ENCODE data around the gene HSD3B2. TPM values are rescaled to one million over a fixed set of nuclear protein-coding genes. Genes with fewer than 3 reads are reported as not detected.

The HSD3B2 gene
- polyA plus RNA-seq, 1 donor from 2014 or later: not detected

GRCh38 chr1:119452091-119452490, 37.1 kb downstream of the HSD3B2 start:
- H3K9ac ChIP-seq (ENCODE audit: low read length): no peak overlapping the region
- no peak overlapping the region for H3K27ac ChIP-seq (ENCODE audit: low read length)
- no peaks in the 10 kb centered on the region for H3K9me3 ChIP-seq (ENCODE audit: low read length)
- no peaks in the 10 kb centered on the region for H4K20me1 ChIP-seq (ENCODE audit: insufficient read depth)
- TF ChIP-seq SMC3 (conservative IDR thresholded peaks at IDR 0.05; ENCODE audit: poor library complexity): no peak
- TF ChIP-seq REST (IDR thresholded peaks at IDR 0.05; ENCODE audit: borderline replicate concordance): no peak
- no peak for TF ChIP-seq CTCF (IDR thresholded peaks at IDR 0.05; ENCODE audit: poor library complexity, severe bottlenecking)
- TF ChIP-seq EP300 (conservative IDR thresholded peaks at IDR 0.05; ENCODE audit: poor library complexity, severe bottlenecking): no peak
- no peak for TF ChIP-seq POLR2AphosphoS5 (IDR thresholded peaks at IDR 0.05)
- TF ChIP-seq EZH2 (IDR thresholded peaks at IDR 0.05; ENCODE audit: borderline replicate concordance, insufficient read depth, low read length, poor library complexity, severe bottlenecking): no peak
- TF ChIP-seq RAD21 (conservative IDR thresholded peaks at IDR 0.05): no peak
- no peak for TF ChIP-seq MXI1 (conservative IDR thresholded peaks at IDR 0.05; ENCODE audit: poor library complexity, severe bottlenecking)
- TF ChIP-seq TAF1 (IDR thresholded peaks at IDR 0.05; ENCODE audit: low read depth): no peak
- no peaks in the 10 kb centered on the region for H3K9me2 ChIP-seq (ENCODE audit: insufficient read depth, low read length)
- H3F3A ChIP-seq (ENCODE audit: insufficient read depth, low read length, poor library complexity, severe bottlenecking): no peaks in the 10 kb centered on the region
- no peak overlapping the region for H3K4me2 ChIP-seq (ENCODE audit: low read length)
- H3K4me3 ChIP-seq (ENCODE audit: low read length): no peak overlapping the region
- H2AFZ ChIP-seq (ENCODE audit: low read depth, low read length): no peak overlapping the region
- H3K27me3 ChIP-seq (ENCODE audit: insufficient read depth, low read depth, low read length): no peaks in the 10 kb centered on the region
- no peaks in the 10 kb centered on the region for H3K36me3 ChIP-seq (ENCODE audit: insufficient read depth, low read length)
- H3K79me2 ChIP-seq (replicated peaks; ENCODE audit: insufficient read depth, low read length): no peaks in the 10 kb centered on the region

- no peaks in the 10 kb centered on the region for H3F3A ChIP-seq (ENCODE audit: insufficient read depth, low read length, poor library complexity, severe bottlenecking)
- no peak overlapping the region for H3K4me2 ChIP-seq (ENCODE audit: low read length)
- H4K20me1 ChIP-seq (ENCODE audit: insufficient read depth): no peaks in the 10 kb centered on the region
- no peaks in the 10 kb centered on the region for H3K79me2 ChIP-seq (replicated peaks; ENCODE audit: insufficient read depth, low read length)
- TF ChIP-seq TAF1 (IDR thresholded peaks at IDR 0.05; ENCODE audit: low read depth) (no peak), POLR2AphosphoS5 (IDR thresholded peaks at IDR 0.05) (no peak), EZH2 (IDR thresholded peaks at IDR 0.05; ENCODE audit: borderline replicate concordance, insufficient read depth, low read length, poor library complexity, severe bottlenecking) (no peak), RAD21 (conservative IDR thresholded peaks at IDR 0.05) (no peak), CTCF (IDR thresholded peaks at IDR 0.05; ENCODE audit: poor library complexity, severe bottlenecking) (no peak), SMC3 (conservative IDR thresholded peaks at IDR 0.05; ENCODE audit: poor library complexity) (no peak), MXI1 (conservative IDR thresholded peaks at IDR 0.05; ENCODE audit: poor library complexity, severe bottlenecking) (no peak), REST (IDR thresholded peaks at IDR 0.05; ENCODE audit: borderline replicate concordance) (no peak), EP300 (conservative IDR thresholded peaks at IDR 0.05; ENCODE audit: poor library complexity, severe bottlenecking) (no peak)
- H3K36me3 ChIP-seq (ENCODE audit: insufficient read depth, low read length): no peaks in the 10 kb centered on the region
- no peaks in the 10 kb centered on the region for H3K27me3 ChIP-seq (ENCODE audit: insufficient read depth, low read depth, low read length)
- no peak overlapping the region for H3K9ac ChIP-seq (ENCODE audit: low read length)
- no peak overlapping the region for H3K27ac ChIP-seq (ENCODE audit: low read length)
- H3K4me3 ChIP-seq (ENCODE audit: low read length): no peak overlapping the region
- H2AFZ ChIP-seq (ENCODE audit: low read depth, low read length): no peak overlapping the region
- no peaks in the 10 kb centered on the region for H3K9me3 ChIP-seq (ENCODE audit: low read length)
- no peaks in the 10 kb centered on the region for H3K9me2 ChIP-seq (ENCODE audit: insufficient read depth, low read length)
Measured at GRCh38 chr1:119453021-119453420, 38.1 kb downstream of the HSD3B2 start.
